Urothelium cell line (cell line): ENCODE measurements around the gene FIGN.

Experiments used
- DNase-seq: peaks from one replicate; pipeline ENCODE4 v3.0.0; 2011; ENCODE audit warnings: low spot score, mixed read lengths
- FAIRE-seq: peaks from 2 replicates; lab custom pipeline; 2011; peaks lifted over from hg19 to GRCh38; lab: Jason Lieb, UNC

Gene FIGN

DNA sequence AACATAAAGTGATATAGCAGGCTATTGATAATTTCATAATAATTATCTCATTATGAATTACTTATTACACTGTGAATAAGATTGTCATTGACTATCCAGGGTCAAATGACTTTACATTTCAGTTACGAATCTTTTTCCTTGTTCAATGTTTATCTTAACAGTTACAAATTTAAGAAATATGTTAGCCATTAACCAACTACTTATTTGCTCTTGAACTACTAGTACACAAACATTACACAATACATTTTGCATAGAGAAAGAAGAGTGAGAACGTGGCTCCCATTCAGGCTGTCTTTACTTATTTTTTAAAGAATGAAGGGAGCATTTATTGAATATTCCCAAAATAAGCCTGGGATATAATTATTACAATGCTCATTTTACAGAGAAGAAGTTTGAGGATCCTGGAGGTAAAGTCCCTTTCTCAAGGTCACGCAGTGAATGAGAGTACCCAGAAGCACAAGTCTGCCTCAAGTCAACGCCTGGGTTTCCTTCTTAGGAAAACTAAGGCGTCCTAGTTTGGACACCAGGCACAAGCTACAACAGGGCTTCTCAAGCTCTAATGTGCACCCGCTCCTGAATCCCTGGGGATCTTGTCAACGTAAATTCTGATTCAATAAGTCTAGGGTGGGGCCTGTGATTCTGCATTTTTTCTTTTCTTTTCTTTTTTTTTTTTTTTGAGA lies 164.2 kb downstream of the FIGN start:
- DNase-seq: no peak
- no peak for FAIRE-seq

- FAIRE-seq (no peak), DNase-seq (no peak)
These were observed 165.4 kb downstream of the FIGN start for GRCh38 chr2:163570391-163570790.

GRCh38 chr2:163565192-163565591 lies 170.6 kb downstream of the FIGN start:
- DNase-seq: no peak
- FAIRE-seq: no peak

- FAIRE-seq: no peak
- no peak for DNase-seq
These were observed 171.6 kb downstream of the FIGN start for GRCh38 chr2:163564236-163564635.

DNA sequence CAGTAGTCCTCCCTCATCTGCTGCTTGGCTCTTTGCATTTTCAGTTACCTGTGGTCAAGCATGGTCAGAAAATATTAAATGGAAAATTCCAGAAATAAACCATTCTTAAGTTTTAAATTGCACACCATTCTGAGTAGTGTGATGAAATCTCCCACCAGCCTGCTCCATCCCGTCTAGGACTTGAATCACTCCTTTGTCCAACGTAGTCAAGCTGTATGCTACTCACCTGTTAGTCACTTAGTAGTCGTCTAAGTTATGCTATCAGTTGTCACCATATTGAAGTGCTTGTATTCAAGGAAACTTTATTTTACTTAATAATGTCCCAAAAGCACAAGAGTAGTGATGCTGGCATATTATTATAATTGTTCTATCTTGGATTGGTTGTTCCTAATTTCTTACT lies 172.5 kb downstream of the FIGN start:
- no peak for FAIRE-seq
- DNase-seq: no peak

- no peak for FAIRE-seq
These were observed 177.4 kb downstream of the FIGN start for GRCh38 chr2:163558251-163559021.

GRCh38 chr2:163556511-163556910 lies 179.3 kb downstream of the FIGN start:
- no peak for DNase-seq
- no peak for FAIRE-seq

More at GRCh38 chr2:163558251-163559021, 177.4 kb downstream of the FIGN start:
- DNase-seq: no peak

DNA sequence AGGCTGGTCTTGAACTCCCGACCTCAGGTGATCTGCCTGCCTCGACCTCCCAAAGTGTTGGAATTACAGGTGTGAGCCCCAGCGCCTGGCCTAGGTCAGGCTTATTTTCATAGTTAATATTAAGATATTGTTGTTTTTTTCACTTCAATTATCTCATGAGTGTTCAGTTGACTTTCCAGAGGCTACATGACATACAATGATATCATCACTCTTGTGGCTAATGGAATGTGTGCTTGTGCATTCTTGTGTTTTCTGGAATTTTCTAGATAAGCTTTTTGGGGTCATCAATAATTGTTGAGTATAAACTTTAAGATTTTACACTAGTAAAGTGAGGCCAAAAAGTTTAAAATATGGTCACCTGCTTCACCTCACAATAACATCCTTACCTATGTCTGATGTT lies 180.9 kb downstream of the FIGN start:
- DNase-seq (no peak), FAIRE-seq (no peak)

GRCh38 chr2:163553601-163554000 lies 182.2 kb downstream of the FIGN start:
- DNase-seq: no peak
- no peak for FAIRE-seq

GRCh38 chr2:163552758-163553157 lies 183.1 kb downstream of the FIGN start:
- DNase-seq: no peak
- no peak for FAIRE-seq

- DNase-seq (no peak), FAIRE-seq (no peak)
These were observed 184.0 kb downstream of the FIGN start for GRCh38 chr2:163551616-163552373.

DNA sequence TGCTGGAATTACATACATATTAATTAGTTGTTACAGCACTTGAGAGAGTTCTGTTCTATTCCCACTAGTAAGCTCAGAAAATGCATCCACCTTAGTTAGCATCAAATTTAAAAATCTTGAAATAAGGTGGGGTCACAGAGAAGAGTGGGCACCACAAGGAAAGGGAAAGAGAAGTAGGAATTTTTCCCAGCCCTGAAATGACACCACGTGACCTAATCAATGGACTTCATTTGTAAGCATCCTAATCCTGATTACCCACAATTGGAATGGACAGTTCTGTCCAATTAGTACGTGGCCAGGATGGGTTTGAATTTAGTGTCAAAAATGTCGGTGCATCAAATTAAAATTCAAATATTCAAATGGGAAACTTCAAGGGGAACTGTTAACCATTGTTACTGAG lies 186.8 kb downstream of the FIGN start:
- FAIRE-seq (no peak), DNase-seq (no peak)
